ENCODE measurements around the gene ZFP36. TPM values are rescaled to one million over a fixed set of nuclear protein-coding genes. Genes with fewer than 3 reads are reported as not detected.

Gene ZFP36, protein sequence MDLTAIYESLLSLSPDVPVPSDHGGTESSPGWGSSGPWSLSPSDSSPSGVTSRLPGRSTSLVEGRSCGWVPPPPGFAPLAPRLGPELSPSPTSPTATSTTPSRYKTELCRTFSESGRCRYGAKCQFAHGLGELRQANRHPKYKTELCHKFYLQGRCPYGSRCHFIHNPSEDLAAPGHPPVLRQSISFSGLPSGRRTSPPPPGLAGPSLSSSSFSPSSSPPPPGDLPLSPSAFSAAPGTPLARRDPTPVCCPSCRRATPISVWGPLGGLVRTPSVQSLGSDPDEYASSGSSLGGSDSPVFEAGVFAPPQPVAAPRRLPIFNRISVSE
- total RNA-seq (2022; extraction: Qiagen RNA extraction; ENCODE audit: low read depth) = 52.1 to 60.7 TPM (median 57.1 TPM) in 5 replicates

GRCh38 chr19:39406656-39407409, at the start of gene ZFP36:
Gene ZFP36, plus strand, starts transcription at chr19:39406847. Its CDS starts 58 bp downstream, at chr19:39406905.

GRCh38 chr19:39390751-39391437, 15.8 kb upstream of the ZFP36 start, which contains the start of the genes MED29 and PAF1:
Gene MED29, plus strand, starts transcription at chr19:39391378. Its CDS starts 45 bp downstream, at chr19:39391423.
Gene PAF1, minus strand, starts transcription at chr19:39391106. Its CDS starts 242 bp downstream, at chr19:39390864.

GRCh38 chr19:39412100-39412866, 5.6 kb downstream of the ZFP36 start, which contains the start of gene PLEKHG2:
Gene PLEKHG2, plus strand, starts transcription at chr19:39412669. Its CDS starts 1,418 bp downstream, at chr19:39414087.

DNA sequence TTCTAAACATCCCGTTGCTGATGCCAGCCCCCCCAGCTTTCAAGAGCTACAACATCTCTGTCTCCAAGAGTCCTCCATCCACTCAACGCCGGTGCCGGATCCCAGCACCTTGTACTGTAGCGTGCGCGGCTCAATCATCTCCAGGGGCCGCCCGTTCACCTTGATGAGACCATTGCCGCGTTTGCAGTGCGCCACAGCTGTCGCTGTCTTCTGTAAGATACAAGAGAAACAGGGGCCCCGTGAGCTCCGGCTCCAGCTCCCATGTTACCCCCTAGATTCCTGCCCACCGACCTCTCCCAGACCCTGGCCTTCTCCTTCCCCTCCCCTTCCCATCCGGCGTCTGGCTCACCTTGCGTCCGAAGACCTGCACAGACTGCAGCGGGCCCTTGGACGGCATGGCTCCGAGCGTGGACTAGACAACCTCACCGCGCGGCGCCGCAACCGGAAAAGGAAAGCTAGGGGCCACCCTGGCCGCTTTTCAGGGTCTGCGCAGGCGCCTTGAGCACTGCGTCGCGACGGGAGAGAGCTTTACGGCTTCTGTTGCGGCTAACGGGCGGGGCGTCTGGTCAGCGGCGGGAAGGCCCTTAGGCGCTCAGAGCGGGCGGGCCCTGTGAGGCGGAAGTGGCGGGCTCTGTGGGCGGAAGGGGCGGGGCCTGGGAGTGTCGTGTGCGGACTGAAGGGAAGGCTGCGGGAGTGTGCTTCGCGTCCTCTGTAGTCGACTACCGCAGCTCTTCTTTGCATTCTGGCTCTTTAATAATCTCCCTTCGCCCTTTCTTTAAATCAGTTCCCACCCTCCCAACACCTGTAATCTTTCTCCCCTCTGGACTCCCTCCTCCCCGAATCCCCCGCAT, 29.1 kb downstream of the ZFP36 start, which contains the start of gene RPS16:
TSS of gene RPS16 (minus strand) at position 451 of the 851 bp plus-strand sequence. CDS start at position 397, 54 bp downstream.

DNA sequence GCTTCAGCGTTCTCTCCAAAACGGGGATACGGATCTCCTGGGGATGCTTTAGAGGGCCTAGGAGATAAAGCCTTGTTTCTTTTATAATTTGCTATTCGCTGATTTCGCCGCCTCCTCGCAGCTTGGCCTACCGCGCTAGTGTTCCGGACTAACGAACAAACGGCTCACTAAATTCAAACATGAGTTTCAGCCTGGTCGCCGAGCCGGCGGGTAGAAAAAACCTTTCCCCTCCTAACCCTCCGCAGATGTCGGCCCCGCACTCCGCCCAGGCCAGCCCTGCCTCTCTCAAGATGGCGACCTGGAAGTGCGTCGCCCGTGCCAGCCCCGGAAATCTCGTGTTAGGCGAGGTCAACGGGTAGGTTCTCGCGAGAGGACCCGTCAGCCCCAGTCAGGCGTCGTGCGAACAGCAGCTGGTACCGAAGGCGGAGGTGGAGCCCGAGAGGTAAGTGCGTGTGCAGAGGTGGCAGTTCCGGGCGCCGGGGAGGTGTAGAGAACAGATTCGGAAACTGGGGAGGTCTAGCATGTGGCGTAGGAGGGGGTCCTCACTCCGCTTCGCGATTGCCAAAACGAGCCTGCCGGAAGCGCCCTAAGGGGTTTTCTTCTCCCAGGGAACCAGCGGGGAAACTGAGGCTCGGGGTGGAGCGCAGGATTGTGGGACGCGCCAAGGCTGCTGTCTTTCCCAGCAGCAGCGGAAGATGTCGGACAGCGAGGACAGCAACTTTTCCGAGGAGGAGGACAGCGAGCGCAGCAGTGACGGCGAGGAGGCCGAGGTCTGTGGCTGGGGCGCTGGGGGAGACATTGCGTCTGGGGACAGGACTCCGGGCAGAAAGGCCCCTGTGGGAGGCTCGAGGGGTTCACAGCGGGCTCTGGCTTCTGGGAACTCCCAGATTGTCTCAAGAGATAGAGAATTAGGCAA, 38.8 kb downstream of the ZFP36 start, which contains the start of gene SUPT5H:
TSS of gene SUPT5H (plus strand) at position 387 of the 916 bp plus-strand sequence. CDS start at position 696, 309 bp downstream.

Other genes starting within 250 kb of the ZFP36 start
- gene NCCRP1, start 209.9 kb upstream of the ZFP36 start, total RNA-seq (2022; extraction: Qiagen RNA extraction; ENCODE audit: low read depth) = 0.76 to 2.2 TPM (median 1.7 TPM) in 5 replicates
- not detected in 5 replicates for gene SYCN, start 202.6 kb upstream of the ZFP36 start, total RNA-seq (2022; extraction: Qiagen RNA extraction; ENCODE audit: low read depth)
- gene IFNL3, start 161.8 kb upstream of the ZFP36 start, total RNA-seq (2022; extraction: Qiagen RNA extraction; ENCODE audit: low read depth) = 0.19 TPM in 1 of 5 replicates, not detected in the others
- gene IFNL4, start 158.0 kb upstream of the ZFP36 start, total RNA-seq (2022; extraction: Qiagen RNA extraction; ENCODE audit: low read depth) = not detected in 5 replicates
- not detected in 5 replicates for gene IFNL2, start 138.5 kb upstream of the ZFP36 start, total RNA-seq (2022; extraction: Qiagen RNA extraction; ENCODE audit: low read depth)
- gene IFNL1, start 110.4 kb upstream of the ZFP36 start, total RNA-seq (2022; extraction: Qiagen RNA extraction; ENCODE audit: low read depth) = 0.15 to 0.28 TPM (median 0.27 TPM) in 3 of 5 replicates, not detected in the others
- gene LRFN1, start 86.0 kb upstream of the ZFP36 start, total RNA-seq (2022; extraction: Qiagen RNA extraction; ENCODE audit: low read depth) = 7.6 to 14.2 TPM (median 10.9 TPM) in 5 replicates
- gene GMFG, start 70.8 kb upstream of the ZFP36 start, total RNA-seq (2022; extraction: Qiagen RNA extraction; ENCODE audit: low read depth) = 0.24 to 0.83 TPM (median 0.45 TPM) in 5 replicates
- 124 to 189 TPM (median 173 TPM) in 5 replicates for gene SAMD4B, start 64.4 kb upstream of the ZFP36 start, total RNA-seq (2022; extraction: Qiagen RNA extraction; ENCODE audit: low read depth)
- gene PAF1, start 15.7 kb upstream of the ZFP36 start, total RNA-seq (2022; extraction: Qiagen RNA extraction; ENCODE audit: low read depth) = 62.8 to 77.0 TPM (median 70.6 TPM) in 5 replicates
- gene MED29, start 15.5 kb upstream of the ZFP36 start, total RNA-seq (2022; extraction: Qiagen RNA extraction; ENCODE audit: low read depth) = 64.5 to 67.1 TPM (median 65.6 TPM) in 5 replicates
- gene PLEKHG2, start 5.8 kb downstream of the ZFP36 start, total RNA-seq (2022; extraction: Qiagen RNA extraction; ENCODE audit: low read depth) = 38.8 to 65.0 TPM (median 54.8 TPM) in 5 replicates
- 6,546 to 7,499 TPM (median 7,130 TPM) in 5 replicates for gene RPS16, start 29.1 kb downstream of the ZFP36 start, total RNA-seq (2022; extraction: Qiagen RNA extraction; ENCODE audit: low read depth)
- gene SUPT5H, start 38.7 kb downstream of the ZFP36 start, total RNA-seq (2022; extraction: Qiagen RNA extraction; ENCODE audit: low read depth) = 175 to 216 TPM (median 185 TPM) in 5 replicates
- 173 to 234 TPM (median 221 TPM) in 5 replicates for gene TIMM50, start 74.0 kb downstream of the ZFP36 start, total RNA-seq (2022; extraction: Qiagen RNA extraction; ENCODE audit: low read depth)
- gene DLL3, start 92.1 kb downstream of the ZFP36 start, total RNA-seq (2022; extraction: Qiagen RNA extraction; ENCODE audit: low read depth) = 4.9 to 10.9 TPM (median 10.4 TPM) in 5 replicates
- not detected in 5 replicates for gene SELENOV, start 108.3 kb downstream of the ZFP36 start, total RNA-seq (2022; extraction: Qiagen RNA extraction; ENCODE audit: low read depth)
- gene EID2B, start 126.0 kb downstream of the ZFP36 start, total RNA-seq (2022; extraction: Qiagen RNA extraction; ENCODE audit: low read depth) = 6.4 to 12.9 TPM (median 7.5 TPM) in 5 replicates
- gene EID2, start 133.3 kb downstream of the ZFP36 start, total RNA-seq (2022; extraction: Qiagen RNA extraction; ENCODE audit: low read depth) = 35.7 to 47.6 TPM (median 43.3 TPM) in 5 replicates
- not detected in 5 replicates for gene LGALS13, start 195.7 kb downstream of the ZFP36 start, total RNA-seq (2022; extraction: Qiagen RNA extraction; ENCODE audit: low read depth)
- not detected in 5 replicates for gene LGALS16, start 249.1 kb downstream of the ZFP36 start, total RNA-seq (2022; extraction: Qiagen RNA extraction; ENCODE audit: low read depth)